Measurements from ENCODE around the gene RAD51. TPM values are rescaled to one million over a fixed set of nuclear protein-coding genes. Genes with fewer than 3 reads are reported as not detected.
"Not testable (repeated sequence)": the region's sequence is repeated elsewhere in the genome, so short reads cannot be mapped to it uniquely, and the experiment has no call there.

RAD51 gene
- 0.38 TPM for total RNA-seq

- ATAC-seq (peak; percentile 97), DNase-seq (ENCODE audit: low spot score) (peak; percentile 93)
Measured at GRCh38 chr15:40694688-40695468, at the start of gene RAD51. RAD51 (plus strand) TSS chr15:40695174; CDS start chr15:40698759, 3,585 bp downstream.

GRCh38 chr15:40647523-40647922, 47.5 kb upstream of the RAD51 start:
- DNase-seq (ENCODE audit: low spot score) (no peak), ATAC-seq (no peak)

- no peak for DNase-seq (ENCODE audit: low spot score)
- peak; percentile 48 for ATAC-seq
Measured at GRCh38 chr15:40650479-40650878, 44.5 kb upstream of the RAD51 start.

DNA sequence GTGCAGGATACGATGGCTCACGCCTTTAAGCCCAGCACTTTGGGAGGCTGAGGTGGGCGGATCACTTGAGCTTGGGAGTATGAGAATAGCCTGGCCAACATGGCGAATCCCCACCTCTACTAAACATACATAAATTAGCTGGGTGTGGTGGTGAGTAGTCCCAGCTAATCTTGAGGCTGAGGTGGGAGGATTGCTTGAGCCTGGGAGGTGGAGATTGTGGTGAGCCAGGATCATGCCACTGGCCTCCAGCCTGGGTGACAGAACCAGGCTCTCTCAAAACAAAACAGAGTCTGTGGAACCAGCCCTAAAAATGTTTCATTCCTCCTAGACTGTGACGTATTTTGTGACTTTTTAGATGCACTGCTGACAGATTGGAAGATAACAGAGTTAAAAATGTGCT, 34.3 kb upstream of the RAD51 start:
- no peak for ATAC-seq
- DNase-seq (ENCODE audit: low spot score): no peak

- ATAC-seq (no peak), DNase-seq (ENCODE audit: low spot score) (no peak)
Measured at GRCh38 chr15:40664909-40665308, 30.1 kb upstream of the RAD51 start.

GRCh38 chr15:40676290-40676689, 18.7 kb upstream of the RAD51 start:
- not testable (repeated sequence) for DNase-seq (ENCODE audit: low spot score); ATAC-seq

- not testable (repeated sequence) for DNase-seq (ENCODE audit: low spot score); ATAC-seq
Measured at GRCh38 chr15:40676906-40677305, 18.1 kb upstream of the RAD51 start.

- ATAC-seq (no peak), DNase-seq (ENCODE audit: low spot score) (no peak)
Measured at GRCh38 chr15:40680151-40680550, 14.8 kb upstream of the RAD51 start.

DNA sequence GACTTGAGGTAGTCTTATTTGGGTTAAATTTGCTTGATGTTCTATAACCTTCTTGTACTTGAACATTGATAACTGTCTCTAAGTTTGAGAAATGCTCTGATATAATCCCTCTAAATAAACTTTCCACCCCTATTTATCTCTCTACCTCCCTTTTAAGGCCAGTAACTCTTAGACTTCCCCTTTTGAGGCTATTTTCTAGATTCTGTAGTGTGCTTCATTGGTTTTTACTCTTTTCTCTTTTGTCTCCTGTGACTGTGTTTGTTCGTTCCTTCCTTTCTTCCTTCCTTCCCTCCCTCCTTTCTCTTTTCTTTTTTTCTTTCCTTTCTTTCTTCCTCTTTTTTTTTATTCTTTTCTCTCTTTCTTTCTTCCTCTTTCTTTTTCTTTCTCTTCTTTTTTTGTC, 14.0 kb upstream of the RAD51 start:
- DNase-seq (ENCODE audit: low spot score); ATAC-seq: not testable (repeated sequence)

DNA sequence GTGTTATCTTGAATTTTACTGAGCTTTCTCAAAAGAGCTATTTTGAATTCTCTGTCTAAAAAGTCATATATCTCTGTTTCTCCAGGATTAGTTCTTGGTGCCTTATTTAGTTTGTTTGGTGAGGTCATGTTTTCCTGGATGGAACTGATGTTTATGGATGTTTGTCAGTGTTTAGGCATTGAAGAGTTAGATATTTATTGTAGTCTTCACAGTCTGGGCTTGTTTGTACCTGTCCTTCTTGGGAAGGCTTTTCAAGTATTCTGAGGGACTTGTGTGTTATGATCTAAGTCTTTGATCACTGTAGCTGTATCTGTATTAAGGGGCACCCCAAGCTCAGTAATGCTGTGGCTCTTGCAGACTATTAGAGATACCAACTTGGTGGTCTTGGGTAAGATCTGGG, 10.6 kb upstream of the RAD51 start:
- DNase-seq (ENCODE audit: low spot score) (no peak), ATAC-seq (no peak)

DNA sequence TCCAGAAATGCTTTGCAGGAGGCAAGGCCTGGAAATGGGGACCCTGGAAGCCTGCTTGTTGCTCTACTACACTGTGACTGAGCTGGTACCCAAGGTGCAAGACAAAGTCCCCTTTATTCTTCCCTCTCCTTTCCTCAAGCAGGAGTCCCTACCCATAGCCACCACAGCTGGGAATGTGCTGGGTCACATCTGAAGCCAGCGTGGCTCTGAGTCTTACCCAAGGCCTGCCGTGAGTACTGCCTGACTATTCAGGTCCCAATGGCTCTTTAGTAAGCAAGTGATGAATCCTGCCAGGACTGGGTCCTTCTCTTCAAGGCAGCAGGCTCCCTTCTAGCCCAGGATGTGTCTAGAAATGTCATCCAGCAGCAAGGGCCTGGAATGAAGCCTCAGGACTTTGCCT, 9.6 kb upstream of the RAD51 start:
- ATAC-seq: no peak
- no peak for DNase-seq (ENCODE audit: low spot score)

GRCh38 chr15:40688932-40689799, 5.8 kb upstream of the RAD51 start:
- ATAC-seq: no peak
- DNase-seq (ENCODE audit: low spot score): no peak

DNA sequence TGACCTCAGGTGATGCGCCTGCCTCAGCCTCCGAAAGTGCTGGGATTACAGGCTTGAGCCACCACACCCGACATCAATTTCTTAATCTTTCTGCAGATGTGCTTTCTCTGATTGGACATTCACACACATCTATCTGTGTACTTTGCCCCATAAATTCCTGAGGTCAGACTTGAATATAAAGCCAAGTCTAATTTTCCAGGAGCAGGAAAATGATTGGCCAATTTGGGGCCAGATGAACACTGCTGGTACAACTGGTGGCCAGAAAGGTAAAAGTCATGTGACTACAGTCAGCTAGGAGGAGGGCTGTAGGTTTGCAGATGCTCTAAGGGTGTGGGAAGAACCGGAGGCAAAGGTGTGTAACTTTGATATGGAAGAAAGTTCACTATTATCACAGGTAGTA, 3.2 kb upstream of the RAD51 start:
- no peak for DNase-seq (ENCODE audit: low spot score)
- no peak for ATAC-seq

- no peak for DNase-seq (ENCODE audit: low spot score)
Measured at GRCh38 chr15:40693904-40694687, 878 bp upstream of the RAD51 start.

DNA sequence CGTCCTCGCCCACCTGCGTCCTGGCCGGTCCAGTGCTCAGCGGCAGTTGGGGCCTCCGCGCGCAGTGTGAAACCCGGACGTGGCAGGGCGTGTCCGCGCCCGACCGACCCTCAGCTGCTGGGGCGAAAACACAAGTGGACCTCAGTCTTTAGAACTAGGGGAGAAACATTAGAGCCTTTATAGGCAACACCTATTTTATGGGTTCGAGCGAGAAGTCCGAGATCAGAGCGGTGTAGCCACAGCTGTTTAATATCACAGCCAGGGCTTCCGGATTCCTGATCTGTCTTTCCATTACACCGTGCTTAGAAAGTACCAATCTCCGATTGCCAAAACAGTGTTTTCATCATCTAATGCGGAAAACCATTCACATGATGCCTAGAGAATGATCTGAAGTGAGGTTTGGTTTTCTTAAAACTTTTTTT, 506 bp downstream of the RAD51 start:
- ATAC-seq (no peak), DNase-seq (ENCODE audit: low spot score) (no peak)

More at GRCh38 chr15:40693904-40694687, 878 bp upstream of the RAD51 start:
- no peak for ATAC-seq

- ATAC-seq (no peak), DNase-seq (ENCODE audit: low spot score) (no peak)
Measured at GRCh38 chr15:40696228-40696627, 1.3 kb downstream of the RAD51 start.

DNA sequence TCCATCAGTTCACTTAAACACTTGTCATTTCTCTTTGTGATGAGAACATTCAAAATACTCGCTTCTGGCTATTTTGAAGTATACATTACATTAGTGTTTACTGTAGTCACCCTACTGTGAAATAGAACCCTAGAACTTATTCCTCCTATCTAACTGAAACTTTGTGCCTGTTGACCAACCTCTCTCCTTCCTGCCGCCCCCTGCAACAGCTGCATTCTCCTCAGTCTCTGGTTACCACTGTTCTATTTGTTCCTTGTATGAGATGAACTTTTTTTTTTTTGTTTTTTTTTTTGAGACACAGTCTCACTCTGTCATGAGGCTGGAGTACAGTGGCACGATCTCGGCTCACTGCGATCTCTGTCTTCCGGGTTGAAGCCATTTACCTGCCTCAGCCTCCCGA, 2.9 kb downstream of the RAD51 start:
- DNase-seq (ENCODE audit: low spot score) (no peak), ATAC-seq (no peak)

DNA sequence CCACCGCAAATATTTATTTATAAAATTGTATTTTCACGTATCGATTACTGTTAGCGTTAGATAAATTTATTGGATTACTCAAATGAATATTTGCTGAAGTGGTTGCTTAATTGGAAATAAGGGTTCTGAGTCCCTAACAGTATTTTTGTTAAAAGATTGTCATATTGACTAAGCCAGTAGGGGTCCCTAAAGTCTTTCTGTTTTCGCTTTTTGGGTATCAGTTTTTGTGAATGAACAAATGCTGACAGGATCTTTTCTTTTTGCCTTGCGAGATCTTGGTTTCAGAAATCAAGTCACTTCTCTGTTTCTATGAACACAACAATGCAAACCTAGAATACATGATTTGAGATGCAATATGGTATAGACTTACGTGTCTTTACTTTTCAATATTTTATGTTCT, 7.1 kb downstream of the RAD51 start:
- ATAC-seq (peak; percentile 34), DNase-seq (ENCODE audit: low spot score) (no peak)

- no peak for ATAC-seq
Measured at GRCh38 chr15:40706121-40706520, 11.1 kb downstream of the RAD51 start.

DNA sequence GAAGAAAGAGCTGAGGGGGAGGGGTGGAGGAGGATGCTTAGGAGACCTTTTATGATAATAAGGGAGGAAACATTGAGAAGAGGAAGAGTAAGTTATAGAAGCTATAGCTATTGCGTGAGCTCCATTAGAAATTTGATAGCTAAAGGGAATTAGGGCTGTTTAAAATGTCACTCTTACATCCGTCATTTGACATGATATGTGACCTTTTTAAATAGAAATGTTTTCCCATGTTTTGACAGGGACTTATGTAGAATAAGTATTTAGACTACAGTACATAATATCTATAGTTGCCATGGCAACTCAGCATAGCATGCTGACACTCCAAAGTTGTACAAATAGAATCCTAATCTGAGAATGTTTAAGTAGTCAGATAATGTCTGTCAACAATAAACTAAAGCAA, 19.2 kb downstream of the RAD51 start:
- DNase-seq (ENCODE audit: low spot score) (no peak), ATAC-seq (no peak)

More at GRCh38 chr15:40706121-40706520, 11.1 kb downstream of the RAD51 start:
- no peak for DNase-seq (ENCODE audit: low spot score)

GRCh38 chr15:40716165-40716564, 21.2 kb downstream of the RAD51 start:
- DNase-seq (ENCODE audit: low spot score) (no peak), ATAC-seq (no peak)

Data from left lobe of liver (tissue), 2 donors.